CD4-positive, alpha-beta T cell (primary cell): ENCODE data around the gene BCAT1. TPM values are rescaled to one million over a fixed set of nuclear protein-coding genes. Genes with fewer than 3 reads are reported as not detected.
"Not testable (repeated sequence)": the region's sequence is repeated elsewhere in the genome, so short reads cannot be mapped to it uniquely, and the experiment has no call there.

Experiments used
- ATAC-seq: fragments of 200-7000 bp; cut with Tn5 transposase; one replicate; pipeline ENCODE4 v1.10.0; 2022; ENCODE audit warnings: mild to moderate bottlenecking; ENCODE audit not compliant: poor library complexity
- CTCF ChIA-PET: fragments of 350-600 bp; sonication (Branson Sonifier 250); formaldehyde crosslinking; loops from one replicate; lab custom pipeline; 2021; ENCODE audit warnings: antibody characterized with exemption, inconsistent platforms; lab: Charles Lee
- POLR2A ChIA-PET: fragments of 350-600 bp; sonication (Branson Sonifier 250); formaldehyde crosslinking; loops from one replicate; lab custom pipeline; 2021; ENCODE audit warnings: antibody characterized with exemption, inconsistent platforms; lab: Charles Lee
- DNase-seq, 14 experiments: peaks; one replicate each; pipeline ENCODE4 v3.0.0-alpha.2; 2013 to 2020; ENCODE audit warnings: mixed read lengths in 2 of 14
- H3K27ac ChIP-seq, 2 donors: one replicate each; pipeline versions ENCODE4 v1.5.1 to v1.7.0; 2013; ENCODE audit warnings: low read length in 2 of 2, low read depth in 1 of 2, mild to moderate bottlenecking in 1 of 2
- H3K27me3 ChIP-seq, 2 experiments: 1 replicate in 1 of 2; 2 replicates in 1 of 2; pipeline versions ENCODE4 v1.6.1 to v1.7.0; 2013; ENCODE audit warnings: low read length in 2 of 2, control low read depth in 1 of 2, mild to moderate bottlenecking in 1 of 2, moderate library complexity in 1 of 2; ENCODE audit not compliant: insufficient read depth in 2 of 2, control insufficient read depth in 1 of 2
- H3K36me3 ChIP-seq: one replicate; pipeline ENCODE4 v1.6.1; 2013; ENCODE audit warnings: low read length, control low read depth; ENCODE audit not compliant: insufficient read depth
- H3K4me1 ChIP-seq: one replicate; pipeline ENCODE4 v1.6.1; 2013; ENCODE audit warnings: low read length, control low read depth; ENCODE audit not compliant: insufficient read depth
- H3K4me3 ChIP-seq: one replicate; pipeline ENCODE4 v1.5.1; 2013; ENCODE audit warnings: mild to moderate bottlenecking, low read length, moderate library complexity
- H3K9me3 ChIP-seq, 2 experiments: 1 replicate in 1 of 2; 2 replicates in 1 of 2; pipeline versions ENCODE4 v1.6.1 to v1.7.0; 2013; ENCODE audit warnings: low read length in 2 of 2, mild to moderate bottlenecking in 2 of 2, control low read depth in 1 of 2, moderate library complexity in 1 of 2; ENCODE audit not compliant: control insufficient read depth in 1 of 2, insufficient read depth in 1 of 2
- H3K27ac Mint-ChIP-seq: one replicate; pipeline ENCODE4 v1.8.0; 2020; ENCODE audit warnings: mixed read lengths
- H3K27me3 Mint-ChIP-seq: one replicate; pipeline ENCODE4 v1.8.0; 2021; ENCODE audit warnings: mixed read lengths
- H3K36me3 Mint-ChIP-seq: one replicate; pipeline ENCODE4 v1.8.0; 2021; ENCODE audit warnings: low read depth, mixed read lengths
- H3K4me1 Mint-ChIP-seq: one replicate; pipeline ENCODE4 v1.8.0; 2021; ENCODE audit warnings: low read depth, mixed read lengths
- H3K4me3 Mint-ChIP-seq: one replicate; pipeline ENCODE4 v1.8.0; 2020; ENCODE audit warnings: mild to moderate bottlenecking, mixed read lengths
- H3K9me3 Mint-ChIP-seq: one replicate; pipeline ENCODE4 v1.8.0; 2020; ENCODE audit warnings: mixed read lengths
- CTCF ChIP-seq: fragments of 200-600 bp; IDR thresholded peaks from one replicate; pipeline ENCODE4 v1.8.0; 2022; ENCODE audit warnings: antibody characterized with exemption, mild to moderate bottlenecking
- intact Hi-C, 2 experiments: fragments of 100-400 bp; cut with DNase I in 1 of 2; cut with micrococcal nuclease in 1 of 2; formaldehyde crosslinking; loops; one replicate each; pipeline versions ENCODE4 v1.15.1 to v1.9.0; 2023 to 2025; cut with DNase I, micrococcal nuclease
- total RNA-seq, 174 experiments: library from RNA in 2 of 174; stranded (reverse) in 2 of 174; gene quantifications; one replicate each; pipeline ENCODE4 v1.2.3 and lab custom pipeline; 2021 to 2026

The BCAT1 gene
- total RNA-seq, 2 experiments from 2014 or later, result 0.34 to 0.91 TPM

- Histone ChIP-seq H3K27me3 (peaks cover 0 to 4% of the 10 kb centered on the region in 2 experiments), H3K27ac (no peak overlapping the region), H3K4me1 (no peaks in the 10 kb centered on the region), H3K9me3 (no peaks in the 10 kb centered on the region), H3K36me3 (no peaks in the 10 kb centered on the region), H3K4me3 (no peak overlapping the region)
- ChIA-PET POLR2A (no interaction called here), CTCF (no interaction called here)
- TF ChIP-seq CTCF, result no peak
- Mint-ChIP-seq H3K36me3 (no peaks in the 10 kb centered on the region), H3K27ac (no peak overlapping the region), H3K4me3 (no peak overlapping the region), H3K4me1 (peaks cover 10% of the 10 kb centered on the region), H3K9me3 (no peaks in the 10 kb centered on the region), H3K27me3 (peaks cover 8% of the 10 kb centered on the region)
- DNase-seq (peak in 2 of 14 experiments; percentile 36 to 38), ATAC-seq (no peak)
- intact Hi-C loops, result no loop called here
Observed at GRCh38 chr12:24931666-24932405, 17.1 kb downstream of the BCAT1 start.

- Mint-ChIP-seq H3K9me3 (no peaks in the 10 kb centered on the region), H3K4me1 (peaks cover 10% of the 10 kb centered on the region), H3K36me3 (no peaks in the 10 kb centered on the region), H3K4me3 (no peak overlapping the region), H3K27me3 (peaks cover 8% of the 10 kb centered on the region), H3K27ac (no peak overlapping the region)
- Histone ChIP-seq H3K4me1 (no peaks in the 10 kb centered on the region), H3K9me3 (peaks cover 0 to 11% of the 10 kb centered on the region in 2 experiments), H3K27me3 (no peaks in the 10 kb centered on the region), H3K27ac (no peak overlapping the region), H3K36me3 (no peaks in the 10 kb centered on the region), H3K4me3 (no peak overlapping the region)
- DNase-seq (no peak), ATAC-seq (no peak)
- intact Hi-C loops, result no loop called here
- POLR2A ChIA-PET, result no interaction called here
- CTCF ChIA-PET, result no interaction called here
- no peak for TF ChIP-seq CTCF
Observed at GRCh38 chr12:24929953-24930352, 18.9 kb downstream of the BCAT1 start.

GRCh38 chr12:24928533-24929306 is 20.2 kb downstream of the BCAT1 start:
- POLR2A ChIA-PET, H3K4me3 Mint-ChIP-seq, H3K27me3 ChIP-seq: not testable (repeated sequence)

More at GRCh38 chr12:24928533-24929306, 20.2 kb downstream of the BCAT1 start:
- H3K9me3 Mint-ChIP-seq, H3K4me1 Mint-ChIP-seq, DNase-seq, H3K4me3 ChIP-seq, intact Hi-C loops, H3K27me3 Mint-ChIP-seq, H3K36me3 Mint-ChIP-seq, CTCF ChIA-PET, H3K27ac Mint-ChIP-seq, H3K27ac ChIP-seq, H3K36me3 ChIP-seq, ATAC-seq, H3K4me1 ChIP-seq: not testable (repeated sequence)
- H3K9me3 ChIP-seq, result peaks cover 0 to 11% of the 10 kb centered on the region in 2 experiments
